Lung (tissue), 12 donors: Measurements from ENCODE around the gene PALM3. TPM values are rescaled to one million over a fixed set of nuclear protein-coding genes. Genes with fewer than 3 reads are reported as not detected.
A peak's percentile ranks its signal among the peaks of the same experiment; 100 is the strongest.
"Not testable (repeated sequence)": the region's sequence is repeated elsewhere in the genome, so short reads cannot be mapped to it uniquely, and the experiment has no call there.

Source experiments
- ATAC-seq: fragments of 200-7000 bp; cut with Tn5 transposase; one replicate; pipeline ENCODE4 v1.9.1; 2020; ENCODE audit warnings: moderate number of reproducible peaks; ENCODE audit not compliant: insufficient read depth, low FRiP score
- DNase-seq, 3 donors: peaks; one replicate each; pipeline ENCODE4 v3.0.0-alpha.2; 2013 to 2017
- H3K27ac ChIP-seq, 2 donors: one replicate each; pipeline ENCODE4 v1.5.1; 2013; ENCODE audit warnings: mild to moderate bottlenecking in 2 of 2, moderate library complexity in 2 of 2, control low read depth in 1 of 2, inconsistent platforms in 1 of 2, low read depth in 1 of 2, low read length in 1 of 2
- H3K27me3 ChIP-seq, 3 donors: one replicate each; pipeline ENCODE4 v1.5.1; 2013; ENCODE audit warnings: low read length in 2 of 3; ENCODE audit not compliant: control insufficient read depth in 3 of 3, insufficient read depth in 3 of 3
- H3K36me3 ChIP-seq, 4 donors: one replicate each; pipeline ENCODE4 v1.5.1; 2013; ENCODE audit warnings: low read length in 4 of 4, mild to moderate bottlenecking in 1 of 4, moderate library complexity in 1 of 4; ENCODE audit not compliant: control insufficient read depth in 4 of 4, insufficient read depth in 4 of 4
- H3K4me1 ChIP-seq, 5 donors: one replicate each; pipeline ENCODE4 v1.5.1; 2013; ENCODE audit warnings: low read length in 5 of 5, mild to moderate bottlenecking in 2 of 5, moderate library complexity in 1 of 5; ENCODE audit not compliant: control insufficient read depth in 5 of 5, insufficient read depth in 5 of 5
- H3K4me3 ChIP-seq: one replicate; pipeline ENCODE4 v1.5.1; 2013; ENCODE audit warnings: mild to moderate bottlenecking, control low read depth, moderate library complexity
- H3K9ac ChIP-seq, 2 donors: one replicate each; pipeline ENCODE4 v1.5.1; 2013; ENCODE audit warnings: low read length in 2 of 2, control low read depth in 1 of 2; ENCODE audit not compliant: insufficient read depth in 1 of 2
- H3K9me3 ChIP-seq, 4 donors: one replicate each; pipeline ENCODE4 v1.5.1; 2013; ENCODE audit warnings: low read length in 3 of 4, mild to moderate bottlenecking in 1 of 4, moderate library complexity in 1 of 4; ENCODE audit not compliant: control insufficient read depth in 4 of 4, insufficient read depth in 3 of 4
- WGBS, 2 donors: extraction: QIAGEN DNeasy Blood & Tissue Kit; methylation state at CpG; one replicate each; pipeline ENCODE4 v1.1.7; 2013; 5-methylcytosine and 5-hydroxymethylcytosine counted together
- polyA plus RNA-seq, 2 donors: library from polyadenylated mRNA; stranded (reverse); fragments of 200-250 nt; gene quantifications; one replicate each; pipeline ENCODE4 v1.2.1, GENCODE V29; 2013
- total RNA-seq, 2 donors: library from RNA; depleted of rRNA in 1 of 2; stranded (reverse); fragments of >200 nt in 1 of 2; gene quantifications; one replicate each; pipeline ENCODE4 v1.2.1, GENCODE V29; 2014 to 2021
- TF ChIP-seq, protein P1 (sequence below): IDR thresholded peaks from 2 replicates; pipeline ENCODE4 v1.5.1; 2012; ENCODE audit warnings: mild to moderate bottlenecking; ENCODE audit errors: control extremely low read depth, extremely low read depth
- donor health status: control.
- donor health status: control.
- donor health status: Bipolar disorder and iron deficiency.
- donor health status: healthy.
- donor health status: DM: yes; HTN: yes; CAD: no.

The PALM3 gene
- total and polyA plus RNA-seq, 4 donors: 0.71 to 20.6 (median 8.4) TPM

DNA sequence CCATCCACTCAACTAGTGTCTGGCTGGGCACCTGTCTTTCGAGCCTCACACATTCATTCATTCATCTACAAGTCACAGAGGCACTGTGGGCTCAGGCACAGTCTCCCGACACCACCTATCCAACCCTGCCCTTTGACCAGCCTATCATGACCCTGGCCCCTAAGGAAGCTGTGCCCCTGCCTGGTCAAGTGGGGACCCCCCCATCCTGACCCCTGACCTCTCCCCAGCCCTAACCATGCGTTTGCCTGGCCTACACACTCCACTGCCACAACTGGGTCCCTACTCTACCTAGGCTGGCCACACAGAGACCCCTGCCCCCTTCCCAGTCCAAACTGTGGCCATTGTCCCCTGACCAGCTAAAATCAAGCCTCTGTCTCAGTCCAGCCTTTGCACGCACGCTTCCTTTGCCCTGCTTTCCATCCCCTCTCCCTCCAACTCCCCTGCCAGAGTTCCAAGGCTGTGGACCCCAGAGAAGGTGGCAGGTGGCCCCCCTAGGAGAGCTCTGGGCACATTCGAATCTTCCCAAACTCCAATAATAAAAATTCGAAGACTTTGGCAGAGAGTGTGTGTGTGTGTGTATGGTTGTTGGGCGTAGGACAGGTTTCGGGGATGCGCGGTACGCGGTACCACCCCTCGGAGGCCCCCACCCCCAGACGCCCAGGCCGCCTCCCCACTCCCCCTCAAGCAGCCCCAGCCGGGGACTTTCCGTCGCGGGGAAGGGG, 30.7 kb downstream of the PALM3 start:
- Histone ChIP-seq H3K36me3 (no peaks in the 10 kb centered on the region), H3K4me3 (peak overlapping the region; percentile 74), H3K9me3 (no peaks in the 10 kb centered on the region), H3K27ac (peak overlapping the region; percentile 60 to 96), H3K9ac (peak overlapping the region in 1 of 2 donors; percentile 23), H3K27me3 (peaks cover 0 to 11% (median 7%) of the 10 kb centered on the region in 3 donors), H3K4me1 (peaks cover 0 to 7% (median 0%) of the 10 kb centered on the region in 5 donors)
- no peak for DNase-seq
- ATAC-seq: no peak
- TF ChIP-seq, protein P1, sequence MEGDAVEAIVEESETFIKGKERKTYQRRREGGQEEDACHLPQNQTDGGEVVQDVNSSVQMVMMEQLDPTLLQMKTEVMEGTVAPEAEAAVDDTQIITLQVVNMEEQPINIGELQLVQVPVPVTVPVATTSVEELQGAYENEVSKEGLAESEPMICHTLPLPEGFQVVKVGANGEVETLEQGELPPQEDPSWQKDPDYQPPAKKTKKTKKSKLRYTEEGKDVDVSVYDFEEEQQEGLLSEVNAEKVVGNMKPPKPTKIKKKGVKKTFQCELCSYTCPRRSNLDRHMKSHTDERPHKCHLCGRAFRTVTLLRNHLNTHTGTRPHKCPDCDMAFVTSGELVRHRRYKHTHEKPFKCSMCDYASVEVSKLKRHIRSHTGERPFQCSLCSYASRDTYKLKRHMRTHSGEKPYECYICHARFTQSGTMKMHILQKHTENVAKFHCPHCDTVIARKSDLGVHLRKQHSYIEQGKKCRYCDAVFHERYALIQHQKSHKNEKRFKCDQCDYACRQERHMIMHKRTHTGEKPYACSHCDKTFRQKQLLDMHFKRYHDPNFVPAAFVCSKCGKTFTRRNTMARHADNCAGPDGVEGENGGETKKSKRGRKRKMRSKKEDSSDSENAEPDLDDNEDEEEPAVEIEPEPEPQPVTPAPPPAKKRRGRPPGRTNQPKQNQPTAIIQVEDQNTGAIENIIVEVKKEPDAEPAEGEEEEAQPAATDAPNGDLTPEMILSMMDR: no peak
- 20 to 21% methylated on average over 20 of the region's 20 CpGs for WGBS, 2 donors

DNA sequence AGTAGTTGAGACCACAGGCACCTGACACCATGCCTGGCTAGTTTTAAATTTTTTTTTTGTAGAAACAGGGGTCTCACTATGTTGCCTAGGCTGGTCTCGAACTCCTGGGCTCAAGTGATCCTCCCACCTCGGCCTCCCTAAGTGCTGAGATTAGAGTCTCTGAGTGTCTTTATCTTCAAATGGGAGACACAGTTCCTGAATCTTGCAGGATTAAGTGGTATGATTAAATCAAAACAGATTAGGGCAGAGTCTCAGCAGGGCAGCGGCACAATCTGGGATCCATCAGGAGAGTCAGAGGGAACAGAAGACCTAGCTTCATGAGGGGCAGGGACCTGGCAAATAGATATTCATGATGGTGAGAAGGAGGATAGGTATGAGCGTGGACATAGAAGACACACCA, 33.0 kb downstream of the PALM3 start:
- Histone ChIP-seq H3K4me3 (no peak overlapping the region), H3K27ac (no peak overlapping the region), H3K27me3 (peaks cover 0 to 11% (median 7%) of the 10 kb centered on the region in 3 donors), H3K9me3 (no peaks in the 10 kb centered on the region), H3K36me3 (no peaks in the 10 kb centered on the region), H3K4me1 (peaks cover 0 to 7% (median 0%) of the 10 kb centered on the region in 5 donors), H3K9ac (no peak overlapping the region)
- TF ChIP-seq, protein P1: no peak
- DNase-seq: no peak
- ATAC-seq: no peak
- 83 to 84% methylated on average over 4 of the region's 4 CpGs for WGBS, 2 donors

DNA sequence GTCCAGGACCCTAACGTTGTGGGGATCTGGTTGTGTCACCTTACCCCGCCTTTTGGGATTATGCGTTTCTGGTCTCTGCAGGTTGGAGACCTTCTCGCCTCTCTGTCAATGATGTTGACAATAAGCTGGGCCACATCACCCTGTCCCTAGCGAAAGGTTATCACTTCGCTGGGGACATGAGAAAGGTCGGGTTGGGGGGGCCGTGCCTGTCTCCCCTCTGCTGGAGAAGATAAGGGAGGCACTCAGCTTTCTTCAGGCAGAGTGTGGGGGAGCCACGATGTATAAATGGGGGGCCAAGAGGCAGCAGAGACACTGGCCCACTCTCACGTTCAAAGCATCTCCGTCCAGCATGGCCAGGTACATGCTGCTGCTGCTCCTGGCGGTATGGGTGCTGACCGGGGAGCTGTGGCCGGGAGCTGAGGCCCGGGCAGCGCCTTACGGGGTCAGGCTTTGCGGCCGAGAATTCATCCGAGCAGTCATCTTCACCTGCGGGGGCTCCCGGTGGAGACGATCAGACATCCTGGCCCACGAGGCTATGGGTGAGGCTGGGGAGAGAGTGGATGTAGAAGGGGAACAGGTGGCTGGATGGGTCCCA, 33.9 kb downstream of the PALM3 start, which contains the start of gene RLN3:
Gene RLN3 (plus strand): TSS at position 293 of the 595 bp plus-strand sequence. CDS start 57 bp downstream, at position 350.
- Histone ChIP-seq H3K4me3 (no peak within 1 kb of the TSS), H3K27me3 (peaks cover 0 to 11% (median 7%) of the 10 kb centered on the region in 3 donors), H3K9ac (no peak within 1 kb of the TSS), H3K4me1 (peaks cover 0 to 7% (median 0%) of the 10 kb centered on the region in 5 donors), H3K9me3 (no peaks in the 10 kb centered on the region), H3K36me3 (no peaks in the 10 kb centered on the region), H3K27ac (no peak within 1 kb of the TSS)
- no peak for DNase-seq
- WGBS, 2 donors: 66 to 72% methylated on average over 24 of the region's 24 CpGs
- no peak for ATAC-seq
- TF ChIP-seq, protein P1: no peak

DNA sequence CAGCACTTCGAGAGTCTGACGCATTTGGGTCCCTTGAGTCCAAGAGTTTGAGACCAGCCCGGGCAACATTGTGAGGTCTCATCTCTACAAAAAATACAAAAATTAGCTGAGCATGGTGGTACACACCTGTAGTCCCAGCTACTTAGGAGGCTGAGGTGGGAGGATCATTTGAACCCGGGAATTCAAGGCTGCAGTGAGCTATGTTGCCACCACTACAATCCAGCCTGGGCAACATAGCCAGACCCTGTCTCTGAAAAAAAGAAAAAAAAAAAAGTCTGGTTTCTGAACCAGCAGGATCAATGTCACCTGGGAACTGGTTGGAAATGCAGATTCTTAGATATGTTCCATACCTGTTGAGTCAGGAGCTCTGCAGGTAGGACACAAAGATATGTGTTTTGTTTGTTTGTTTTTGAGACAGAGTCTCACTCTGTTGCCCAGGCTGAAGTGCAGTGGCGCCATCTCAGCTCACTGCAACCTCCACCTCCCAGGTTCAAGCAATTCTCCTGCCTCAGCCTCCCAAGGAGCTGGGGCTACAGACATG, 35.2 kb downstream of the PALM3 start:
- WGBS, 2 donors: 94% methylated on average over 5 of the region's 5 CpGs
- not testable (repeated sequence) for H3K4me1 ChIP-seq, DNase-seq, H3K27ac ChIP-seq, H3K9ac ChIP-seq, H3K4me3 ChIP-seq, H3K9me3 ChIP-seq, ATAC-seq, H3K36me3 ChIP-seq
- H3K27me3 ChIP-seq: peaks cover 0 to 11% (median 7%) of the 10 kb centered on the region in 3 donors
